Measurements from ENCODE around the gene TBC1D3B. TPM values are rescaled to one million over a fixed set of nuclear protein-coding genes. Genes with fewer than 3 reads are reported as not detected.
"Not testable (repeated sequence)": the region's sequence is repeated elsewhere in the genome, so short reads cannot be mapped to it uniquely, and the experiment has no call there.

Gene TBC1D3B
- total and polyA plus RNA-seq, 2 of the 13 experiments (the other 11 are each of a cell fraction or from before 2014, with no cell fraction given) = 1.1 to 1.8 TPM

GRCh38 chr17:36207383-36207782 lies 30.9 kb upstream of the TBC1D3B start:
- intact Hi-C loops (cut with micrococcal nuclease; ENCODE audit: unreplicated experiment); CTCF ChIA-PET (ENCODE audit: low intra/inter-chr PET ratio, low total read pairs); POLR2A ChIA-PET: not testable (repeated sequence)

DNA sequence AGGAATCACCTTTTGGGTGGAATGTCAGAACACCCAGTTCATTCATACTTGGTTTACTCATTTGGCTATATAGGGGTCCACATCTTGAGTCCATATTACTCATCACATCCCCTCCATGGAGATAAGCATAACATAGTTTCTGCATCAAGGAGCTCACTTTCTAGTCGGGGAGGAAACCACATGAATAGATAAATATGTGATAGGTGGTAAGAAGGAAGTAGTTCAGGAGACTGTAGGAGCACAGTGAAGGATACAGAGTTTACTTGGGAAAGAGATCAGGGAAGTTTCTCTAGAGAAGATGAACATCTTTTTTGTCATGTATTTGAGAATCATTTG lies 30.0 kb upstream of the TBC1D3B start:
- BruUV-seq (replicated peaks); ATAC-seq; in situ Hi-C loops (cut with HindIII; ENCODE audit: extremely low pct_ligation_motif_present, low pct_unique_long_range_greater_than_20kb); H3K4me1 ChIP-seq (ENCODE audit: insufficient read depth, low read length); CTCF ChIA-PET (ENCODE audit: low intra/inter-chr PET ratio, low total read pairs); H3K27ac ChIP-seq (ENCODE audit: extremely low read length, insufficient read depth, low read length); H3K79me2 ChIP-seq (ENCODE audit: insufficient read depth, low read length); H3K4me2 ChIP-seq (ENCODE audit: low read depth, low read length); H3K4me3 ChIP-seq (replicated peaks in 1 of 3; ENCODE audit: insufficient read depth in 1 of 3, low read depth in 2 of 3, low read length in 3 of 3); H3K27me3 ChIP-seq (ENCODE audit: control insufficient read depth in 1 of 2, insufficient read depth in 2 of 2, low read length in 2 of 2); H3K9ac ChIP-seq (ENCODE audit: insufficient read depth, low read depth, low read length); H4K20me1 ChIP-seq (ENCODE audit: insufficient read depth, low read length); intact Hi-C loops (cut with micrococcal nuclease; ENCODE audit: unreplicated experiment); POLR2A ChIA-PET; DNase-seq (ENCODE audit: low spot score); H3K36me3 ChIP-seq (replicated peaks in 1 of 2; ENCODE audit: control insufficient read depth in 1 of 2, insufficient read depth in 2 of 2, low read length in 2 of 2); H2AFZ ChIP-seq (ENCODE audit: low read length); H3K9me3 ChIP-seq (ENCODE audit: low read length); FAIRE-seq: not testable (repeated sequence)
- 0% methylated on average over 1 of the region's 1 CpG for WGBS (ENCODE audit: low lambda C conversion rate)

More at GRCh38 chr17:36207383-36207782, 30.9 kb upstream of the TBC1D3B start:
- H3K79me2 ChIP-seq (ENCODE audit: insufficient read depth, low read length); H3K27me3 ChIP-seq (ENCODE audit: control insufficient read depth in 1 of 2, insufficient read depth in 2 of 2, low read length in 2 of 2); H4K20me1 ChIP-seq (ENCODE audit: insufficient read depth, low read length); H3K27ac ChIP-seq (ENCODE audit: extremely low read length, insufficient read depth, low read length); FAIRE-seq; in situ Hi-C loops (cut with HindIII; ENCODE audit: extremely low pct_ligation_motif_present, low pct_unique_long_range_greater_than_20kb); H3K4me2 ChIP-seq (ENCODE audit: low read depth, low read length); ATAC-seq; DNase-seq (ENCODE audit: low spot score); H3K9me3 ChIP-seq (ENCODE audit: low read length); H3K9ac ChIP-seq (ENCODE audit: insufficient read depth, low read depth, low read length); H3K4me1 ChIP-seq (ENCODE audit: insufficient read depth, low read length); H3K4me3 ChIP-seq (replicated peaks in 1 of 3; ENCODE audit: insufficient read depth in 1 of 3, low read depth in 2 of 3, low read length in 3 of 3); H3K36me3 ChIP-seq (replicated peaks in 1 of 2; ENCODE audit: control insufficient read depth in 1 of 2, insufficient read depth in 2 of 2, low read length in 2 of 2); H2AFZ ChIP-seq (ENCODE audit: low read length); BruUV-seq (replicated peaks): not testable (repeated sequence)
- WGBS (ENCODE audit: low lambda C conversion rate) = 23% methylated on average over 6 of the region's 6 CpGs

DNA sequence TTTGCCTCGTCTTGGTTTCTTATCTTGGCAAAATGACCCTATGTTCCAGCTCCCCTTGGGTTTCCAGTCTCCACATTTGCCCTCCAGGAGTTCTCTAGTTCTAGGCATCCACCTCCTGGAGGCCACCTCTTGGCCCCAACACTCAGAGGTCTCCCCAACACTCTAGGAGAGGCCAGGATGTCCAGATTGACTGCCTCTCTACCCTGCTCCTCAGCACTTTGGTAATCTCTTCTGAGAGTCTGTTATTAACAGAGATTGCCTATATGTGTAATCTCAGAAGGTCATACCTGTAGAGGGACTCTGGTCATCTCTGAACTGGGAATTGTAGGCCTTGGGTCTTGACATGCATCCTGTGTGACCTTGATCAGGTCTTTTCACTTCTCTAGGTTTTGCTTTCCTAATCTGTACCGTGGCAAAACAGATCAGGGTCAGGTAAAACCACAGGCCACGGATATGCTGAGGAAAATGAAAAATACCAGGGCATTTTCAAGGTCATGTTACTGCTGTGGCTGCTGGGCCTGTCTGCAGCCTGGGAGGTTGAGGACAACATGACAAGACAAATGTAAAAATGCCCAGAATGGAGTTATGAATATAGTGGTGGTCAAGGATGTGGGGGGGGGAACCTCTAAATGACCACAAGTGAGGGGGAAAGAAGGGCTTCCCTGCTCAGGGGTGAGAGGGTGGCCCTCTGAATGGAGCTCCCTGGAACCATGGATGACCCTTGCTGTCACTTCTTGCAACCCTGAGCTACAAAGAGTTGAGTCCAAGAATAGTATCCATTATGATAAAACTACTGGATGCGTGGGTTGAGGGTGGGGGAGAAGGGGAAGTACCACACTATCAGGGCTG lies 29.4 kb upstream of the TBC1D3B start:
- Histone ChIP-seq H3K27ac (ENCODE audit: extremely low read length, insufficient read depth, low read length) (no peak overlapping the region), H3K4me2 (ENCODE audit: low read depth, low read length) (no peak overlapping the region), H2AFZ (ENCODE audit: low read length) (no peak overlapping the region), H3K27me3 (ENCODE audit: control insufficient read depth in 1 of 2, insufficient read depth in 2 of 2, low read length in 2 of 2) (no peaks in the 10 kb centered on the region; a peak in 2 of 5 replicates), H4K20me1 (ENCODE audit: insufficient read depth, low read length) (no peaks in the 10 kb centered on the region), H3K9ac (ENCODE audit: insufficient read depth, low read depth, low read length) (no peak overlapping the region), H3K79me2 (ENCODE audit: insufficient read depth, low read length) (no peaks in the 10 kb centered on the region), H3K4me3 (replicated peaks in 1 of 3; ENCODE audit: insufficient read depth in 1 of 3, low read depth in 2 of 3, low read length in 3 of 3) (no peak overlapping the region), H3K4me1 (ENCODE audit: insufficient read depth, low read length) (no peaks in the 10 kb centered on the region), H3K9me3 (ENCODE audit: low read length) (no peaks in the 10 kb centered on the region), H3K36me3 (replicated peaks in 1 of 2; ENCODE audit: control insufficient read depth in 1 of 2, insufficient read depth in 2 of 2, low read length in 2 of 2) (no peaks in the 10 kb centered on the region)
- ATAC-seq (no peak), FAIRE-seq (no peak), DNase-seq (ENCODE audit: low spot score) (no peak)
- in situ Hi-C loops (cut with HindIII; ENCODE audit: extremely low pct_ligation_motif_present, low pct_unique_long_range_greater_than_20kb) (no loop called here), intact Hi-C loops (cut with micrococcal nuclease; ENCODE audit: unreplicated experiment) (no loop called here)
- ChIA-PET POLR2A (no interaction called here), CTCF (ENCODE audit: low intra/inter-chr PET ratio, low total read pairs) (no interaction called here)
- BruUV-seq (replicated peaks) = no TSS peak
- WGBS (ENCODE audit: low lambda C conversion rate) = 9% methylated on average over 4 of the region's 4 CpGs
- TF ChIP-seq ZMYM2 (CRISPR knock-in tag; IDR thresholded peaks at IDR 0.05) (no peak), ZFP1 (CRISPR knock-in tag; IDR thresholded peaks at IDR 0.05) (no peak), NFKBIZ (CRISPR knock-in tag; IDR thresholded peaks at IDR 0.05) (no peak), SKIL (CRISPR knock-in tag; IDR thresholded peaks at IDR 0.05; ENCODE audit: borderline replicate concordance) (no peak), MED8 (CRISPR knock-in tag; IDR thresholded peaks at IDR 0.05; ENCODE audit: insufficient replicate concordance) (no peak), SALL1 (CRISPR knock-in tag; IDR thresholded peaks at IDR 0.05) (no peak), RNF2 (conservative IDR thresholded peaks at IDR 0.05; ENCODE audit: low read depth) (no peak), EEA1 (CRISPR knock-in tag; IDR thresholded peaks at IDR 0.05; ENCODE audit: borderline replicate concordance) (no peak)
- TF ChIP-seq, protein P1, sequence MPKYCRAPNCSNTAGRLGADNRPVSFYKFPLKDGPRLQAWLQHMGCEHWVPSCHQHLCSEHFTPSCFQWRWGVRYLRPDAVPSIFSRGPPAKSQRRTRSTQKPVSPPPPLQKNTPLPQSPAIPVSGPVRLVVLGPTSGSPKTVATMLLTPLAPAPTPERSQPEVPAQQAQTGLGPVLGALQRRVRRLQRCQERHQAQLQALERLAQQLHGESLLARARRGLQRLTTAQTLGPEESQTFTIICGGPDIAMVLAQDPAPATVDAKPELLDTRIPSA (CRISPR knock-in tag; IDR thresholded peaks at IDR 0.05; ENCODE audit: borderline replicate concordance) = no peak
